Measurements from ENCODE around the gene TMEM80.

- TF ChIP-seq POLR2A (IDR thresholded peaks at IDR 0.05), result no peak
- no peak for TF ChIP-seq CTCF (IDR thresholded peaks at IDR 0.05)
These were observed 2.2 kb upstream of the TMEM80 start for GRCh38 chr11:693415-693831.

Measured in lower leg skin (tissue), 3 donors.